Choroid plexus epithelial cell (primary cell): Measurements from ENCODE around the gene KCNK7.
"Not testable (repeated sequence)": the region's sequence is repeated elsewhere in the genome, so short reads cannot be mapped to it uniquely, and the experiment has no call there.

Source experiments
- DNase-seq: peaks from one replicate; pipeline ENCODE4 v3.0.0-alpha.2; 2010; ENCODE audit warnings: low read depth
- H3K4me3 ChIP-seq: 2 replicates; pipeline ENCODE4 v1.5.1; 2011; ENCODE audit warnings: low read depth, mild to moderate bottlenecking, control low read depth, low read length, moderate library complexity
- CTCF ChIP-seq: conservative IDR thresholded peaks from 2 replicates; pipeline ENCODE4 v1.5.1; 2011; ENCODE audit warnings: low read depth, mild to moderate bottlenecking, control low read depth, inconsistent platforms, low read length, moderate library complexity

KCNK7 gene

GRCh38 chr11:65571940-65572339 is 23.7 kb downstream of the KCNK7 start:
- DNase-seq, result peak; percentile 70
- TF ChIP-seq CTCF, result peak; percentile 71
- H3K4me3 ChIP-seq, result peak overlapping the region; percentile 93

- H3K4me3 ChIP-seq, result peak overlapping the region; percentile 93
- TF ChIP-seq CTCF, result no peak
- DNase-seq, result no peak
These were observed 24.2 kb downstream of the KCNK7 start for GRCh38 chr11:65571420-65571819.

GRCh38 chr11:65569973-65570918 is 25.4 kb downstream of the KCNK7 start, which contains the start of gene ZNRD2:
ZNRD2 (plus strand) TSS chr11:65570477; CDS start chr11:65570492, 15 bp downstream.
- H3K4me3 ChIP-seq, result peak within 1 kb of the TSS; percentile 93
- peak; percentile 42 for TF ChIP-seq CTCF
- peak; percentile 99 for DNase-seq

GRCh38 chr11:65569164-65569972 is 26.2 kb downstream of the KCNK7 start:
- no peak for TF ChIP-seq CTCF
- H3K4me3 ChIP-seq, result peak overlapping the region; percentile 93
- no peak for DNase-seq

- DNase-seq, result no peak
- no peak overlapping the region for H3K4me3 ChIP-seq
- no peak for TF ChIP-seq CTCF
These were observed 29.8 kb downstream of the KCNK7 start for GRCh38 chr11:65565624-65566453.

- DNase-seq, H3K4me3 ChIP-seq: not testable (repeated sequence)
These were observed 30.6 kb downstream of the KCNK7 start for GRCh38 chr11:65564879-65565559.
